Bronchial epithelial cell (primary cell): ENCODE measurements around the gene TIAL1. TPM values are rescaled to one million over a fixed set of nuclear protein-coding genes. Genes with fewer than 3 reads are reported as not detected.

ENCODE experiments used
- DNase-seq: peaks from one replicate; pipeline ENCODE4 v3.0.0-alpha.2; 2010; ENCODE audit warnings: low read depth
- FAIRE-seq: peaks from 2 replicates; lab custom pipeline; 2011; peaks lifted over from hg19 to GRCh38; lab: Jason Lieb, UNC
- H3K27me3 ChIP-seq: 2 replicates; pipeline ENCODE4 v1.5.1; 2011; ENCODE audit warnings: low read length; ENCODE audit not compliant: control insufficient read depth, insufficient read depth
- H3K36me3 ChIP-seq: 2 replicates; pipeline ENCODE4 v1.5.1; 2011; ENCODE audit warnings: low read length; ENCODE audit not compliant: control insufficient read depth, insufficient read depth
- H3K4me3 ChIP-seq: 2 replicates; pipeline ENCODE4 v1.5.1; 2011; ENCODE audit warnings: mild to moderate bottlenecking, low read depth, low read length, control low read depth
- CTCF ChIP-seq: IDR thresholded peaks from 2 replicates; pipeline ENCODE4 v1.5.1; 2011; ENCODE audit warnings: mild to moderate bottlenecking, moderate library complexity, low read length, control low read depth, inconsistent platforms; ENCODE audit not compliant: insufficient read depth, severe bottlenecking
- total RNA-seq: library from RNA; depleted of rRNA; stranded (reverse); fragments of >200 nt; gene quantifications from 2 replicates; pipeline ENCODE4 v1.2.1, GENCODE V29; 2014

The TIAL1 gene
- total RNA-seq, 1 donor from 2014 or later, result 28.4 TPM

- FAIRE-seq (no peak), DNase-seq (no peak)
- no peak for TF ChIP-seq CTCF
These were observed 868 bp downstream of the TIAL1 start for GRCh38 chr10:119595676-119596515.

GRCh38 chr10:119595134-119595675 lies 1.6 kb downstream of the TIAL1 start:
- no peaks in the 10 kb centered on the region for H3K27me3 ChIP-seq
- DNase-seq (peak; percentile 75), FAIRE-seq (no peak)
- H3K36me3 ChIP-seq, result no peaks in the 10 kb centered on the region
- peak overlapping the region; percentile 89 for H3K4me3 ChIP-seq
- TF ChIP-seq CTCF, result no peak

More at GRCh38 chr10:119595676-119596515, 868 bp downstream of the TIAL1 start:
- Histone ChIP-seq H3K36me3 (no peaks in the 10 kb centered on the region), H3K27me3 (no peaks in the 10 kb centered on the region), H3K4me3 (peak overlapping the region; percentile 89)

GRCh38 chr10:119588071-119588470 lies 8.7 kb downstream of the TIAL1 start:
- H3K27me3 ChIP-seq, result no peaks in the 10 kb centered on the region
- peaks cover 16% of the 10 kb centered on the region for H3K36me3 ChIP-seq
- TF ChIP-seq CTCF, result no peak
- no peak for FAIRE-seq
- H3K4me3 ChIP-seq, result no peak overlapping the region
- DNase-seq, result no peak

- no peak for TF ChIP-seq CTCF
- Histone ChIP-seq H3K36me3 (peaks cover 4% of the 10 kb centered on the region), H3K4me3 (no peak overlapping the region), H3K27me3 (no peaks in the 10 kb centered on the region)
- FAIRE-seq, result no peak
- no peak for DNase-seq
These were observed 18.4 kb downstream of the TIAL1 start for GRCh38 chr10:119578355-119578754.

- Histone ChIP-seq H3K27me3 (no peaks in the 10 kb centered on the region), H3K36me3 (peaks cover 4% of the 10 kb centered on the region), H3K4me3 (no peak overlapping the region)
- FAIRE-seq, result no peak
- DNase-seq, result no peak
- TF ChIP-seq CTCF, result no peak
These were observed 20.8 kb downstream of the TIAL1 start for GRCh38 chr10:119575991-119576390.
